Astrocyte of the cerebellum (primary cell): ENCODE data around the gene LTBP2.

Experiments used
- DNase-seq: peaks from one replicate; pipeline ENCODE4 v3.0.0-alpha.2; 2011; ENCODE audit warnings: low read depth
- H3K4me3 ChIP-seq: 2 replicates; pipeline ENCODE4 v1.5.1; 2011; ENCODE audit warnings: mild to moderate bottlenecking, low read depth, low read length, moderate library complexity
- CTCF ChIP-seq: IDR thresholded peaks from 2 replicates; pipeline ENCODE4 v1.5.1; 2012; ENCODE audit warnings: low read length, low read depth, moderate library complexity, mild to moderate bottlenecking; ENCODE audit errors: missing control alignments
- in situ Hi-C: cut with HindIII; loops from 2 replicates; pipeline ENCODE4 v1.10.0; 2017; ENCODE audit warnings: low sequenced_read_pairs

Gene LTBP2

GRCh38 chr14:74505831-74506230, 106.2 kb downstream of the LTBP2 start:
- H3K4me3 ChIP-seq, result no peak overlapping the region
- no peak for DNase-seq
- in situ Hi-C loops, result no loop called here
- no peak for TF ChIP-seq CTCF

- in situ Hi-C loops, result no loop called here
- no peak for DNase-seq
- TF ChIP-seq CTCF, result no peak
- H3K4me3 ChIP-seq, result no peak overlapping the region
Observed at GRCh38 chr14:74504874-74505720, 106.9 kb downstream of the LTBP2 start.

- no peak for DNase-seq
- H3K4me3 ChIP-seq, result no peak overlapping the region
- in situ Hi-C loops, result no loop called here
- TF ChIP-seq CTCF, result no peak
Observed at GRCh38 chr14:74504412-74504811, 107.6 kb downstream of the LTBP2 start.

- in situ Hi-C loops, result no loop called here
- H3K4me3 ChIP-seq, result no peak overlapping the region
- no peak for TF ChIP-seq CTCF
- DNase-seq, result no peak
Observed at GRCh38 chr14:74503938-74504335, 108.1 kb downstream of the LTBP2 start.

GRCh38 chr14:74503291-74503937, 108.6 kb downstream of the LTBP2 start:
- no peak for DNase-seq
- in situ Hi-C loops, result no loop called here
- no peak overlapping the region for H3K4me3 ChIP-seq
- no peak for TF ChIP-seq CTCF

- peak; percentile 73 for TF ChIP-seq CTCF
- no peak overlapping the region for H3K4me3 ChIP-seq
- in situ Hi-C loops, result no loop called here
- no peak for DNase-seq
Observed at GRCh38 chr14:74502236-74503019, 109.6 kb downstream of the LTBP2 start.
